ENCODE measurements around the gene CPEB4.

CPEB4 gene

GRCh38 chr5:173981185-173981761 lies 93.1 kb downstream of the CPEB4 start:
- H3K4me3 ChIP-seq (ENCODE audit: low read depth in 1 of 2, low read length in 1 of 2) = no peak overlapping the region

GRCh38 chr5:173984218-173984617 lies 96.1 kb downstream of the CPEB4 start:
- H3K27me3 ChIP-seq = peaks cover 65% of the 10 kb centered on the region
- no peaks in the 10 kb centered on the region for H3K36me3 ChIP-seq

More at GRCh38 chr5:173981185-173981761, 93.1 kb downstream of the CPEB4 start:
- no peak overlapping the region for H3K27ac ChIP-seq
- no peaks in the 10 kb centered on the region for H3K36me3 ChIP-seq
- H3K4me1 ChIP-seq (ENCODE audit: control insufficient read depth in 1 of 2, insufficient read depth in 1 of 2, low read depth in 1 of 2, low read length in 1 of 2) = no peaks in the 10 kb centered on the region
- H3K27me3 ChIP-seq = peaks cover 94% of the 10 kb centered on the region
- TF ChIP-seq CTCF (IDR thresholded peaks at IDR 0.05) = no peak
- H3K9me3 ChIP-seq = no peaks in the 10 kb centered on the region

GRCh38 chr5:173988554-173989431 lies 100.6 kb downstream of the CPEB4 start, which contains the start of gene C5orf47:
TSS of gene C5orf47 (plus strand) at chr5:173989170. CDS start at chr5:173989264, 94 bp downstream.
- no peak within 1 kb of the TSS for H3K4me3 ChIP-seq (ENCODE audit: low read depth in 1 of 2, low read length in 1 of 2)
- no peak for TF ChIP-seq CTCF (IDR thresholded peaks at IDR 0.05)
- no peaks in the 10 kb centered on the region for H3K4me1 ChIP-seq (ENCODE audit: control insufficient read depth in 1 of 2, insufficient read depth in 1 of 2, low read depth in 1 of 2, low read length in 1 of 2)

More at GRCh38 chr5:173984218-173984617, 96.1 kb downstream of the CPEB4 start:
- H3K27ac ChIP-seq = no peak overlapping the region
- H3K4me3 ChIP-seq (ENCODE audit: low read depth in 1 of 2, low read length in 1 of 2) = no peak overlapping the region
- no peaks in the 10 kb centered on the region for H3K4me1 ChIP-seq (ENCODE audit: control insufficient read depth in 1 of 2, insufficient read depth in 1 of 2, low read depth in 1 of 2, low read length in 1 of 2)
- H3K9me3 ChIP-seq = no peaks in the 10 kb centered on the region
- TF ChIP-seq CTCF (IDR thresholded peaks at IDR 0.05) = no peak

GRCh38 chr5:173989432-173990082 lies 101.4 kb downstream of the CPEB4 start:
- peaks cover 40% of the 10 kb centered on the region for H3K27me3 ChIP-seq
- H3K4me3 ChIP-seq (ENCODE audit: low read depth in 1 of 2, low read length in 1 of 2) = no peak overlapping the region
- TF ChIP-seq CTCF (IDR thresholded peaks at IDR 0.05) = no peak
- H3K4me1 ChIP-seq (ENCODE audit: control insufficient read depth in 1 of 2, insufficient read depth in 1 of 2, low read depth in 1 of 2, low read length in 1 of 2) = no peaks in the 10 kb centered on the region
- H3K27ac ChIP-seq = no peak overlapping the region
- no peaks in the 10 kb centered on the region for H3K36me3 ChIP-seq
- no peaks in the 10 kb centered on the region for H3K9me3 ChIP-seq

More at GRCh38 chr5:173988554-173989431, 100.6 kb downstream of the CPEB4 start, which contains the start of gene C5orf47:
- Histone ChIP-seq H3K27me3 (peaks cover 40% of the 10 kb centered on the region), H3K9me3 (no peaks in the 10 kb centered on the region), H3K27ac (no peak within 1 kb of the TSS), H3K36me3 (no peaks in the 10 kb centered on the region)

- Histone ChIP-seq H3K4me1 (ENCODE audit: control insufficient read depth in 1 of 2, insufficient read depth in 1 of 2, low read depth in 1 of 2, low read length in 1 of 2) (no peaks in the 10 kb centered on the region), H3K4me3 (ENCODE audit: low read depth in 1 of 2, low read length in 1 of 2) (no peak overlapping the region), H3K9me3 (no peaks in the 10 kb centered on the region), H3K27me3 (peaks cover 100% of the 10 kb centered on the region), H3K36me3 (no peaks in the 10 kb centered on the region), H3K27ac (no peak overlapping the region)
- TF ChIP-seq CTCF (IDR thresholded peaks at IDR 0.05) = no peak
Measured at GRCh38 chr5:173997331-173997730, 109.2 kb downstream of the CPEB4 start.
